GM18508 (cell line): ENCODE data around the gene HS3ST5.

Experiments
- ATAC-seq: cut with Tn5 transposase; IDR thresholded peaks from one replicate; pipeline ENCODE4 v1.9.1; 2021; ENCODE audit warnings: moderate number of reproducible peaks; ENCODE audit not compliant: insufficient read depth, unreplicated experiment

HS3ST5 gene

GRCh38 chr6:114342826-114343781, at the start of gene HS3ST5:
Gene HS3ST5, minus strand, starts transcription at chr6:114343023. Its CDS starts 280,178 bp downstream, at chr6:114062845.
- no peak for ATAC-seq

GRCh38 chr6:114390176-114390575, 47.4 kb upstream of the HS3ST5 start:
- ATAC-seq = no peak

GRCh38 chr6:114389111-114389510, 46.3 kb upstream of the HS3ST5 start:
- no peak for ATAC-seq

- ATAC-seq = no peak
Observed at GRCh38 chr6:114382406-114382805, 39.6 kb upstream of the HS3ST5 start.

GRCh38 chr6:114377881-114378280, 35.1 kb upstream of the HS3ST5 start:
- no peak for ATAC-seq

- no peak for ATAC-seq
Observed at GRCh38 chr6:114376611-114377175, 33.9 kb upstream of the HS3ST5 start.

- ATAC-seq = no peak
Observed at GRCh38 chr6:114375541-114376192, 32.8 kb upstream of the HS3ST5 start.

GRCh38 chr6:114367315-114367961, 24.6 kb upstream of the HS3ST5 start:
- no peak for ATAC-seq

GRCh38 chr6:114366899-114367298, 24.1 kb upstream of the HS3ST5 start:
- no peak for ATAC-seq

GRCh38 chr6:114364301-114364700, 21.5 kb upstream of the HS3ST5 start:
- ATAC-seq = no peak

- no peak for ATAC-seq
Observed at GRCh38 chr6:114362957-114363356, 20.1 kb upstream of the HS3ST5 start.

GRCh38 chr6:114362396-114362795, 19.6 kb upstream of the HS3ST5 start:
- ATAC-seq = no peak

- no peak for ATAC-seq
Observed at GRCh38 chr6:114361036-114361435, 18.2 kb upstream of the HS3ST5 start.

- ATAC-seq = no peak
Observed at GRCh38 chr6:114355300-114355699, 12.5 kb upstream of the HS3ST5 start.

- no peak for ATAC-seq
Observed at GRCh38 chr6:114354482-114354881, 11.7 kb upstream of the HS3ST5 start.

GRCh38 chr6:114346451-114346850, 3.6 kb upstream of the HS3ST5 start:
- no peak for ATAC-seq

GRCh38 chr6:114344971-114345275, 2.1 kb upstream of the HS3ST5 start:
- no peak for ATAC-seq

- ATAC-seq = no peak
Observed at GRCh38 chr6:114344246-114344970, 1.6 kb upstream of the HS3ST5 start.

GRCh38 chr6:114343782-114344144, 940 bp upstream of the HS3ST5 start:
- no peak for ATAC-seq

- ATAC-seq = no peak
Observed at GRCh38 chr6:114342086-114342825, 567 bp downstream of the HS3ST5 start.
